Muscle of leg (tissue), 11 donors: ENCODE results near the gene PRKCE. TPM values are rescaled to one million over a fixed set of nuclear protein-coding genes. Genes with fewer than 3 reads are reported as not detected.

Source experiments
- DNase-seq: peaks from one replicate; pipeline ENCODE4 v3.0.0; 2013
- H3K27ac ChIP-seq: one replicate; pipeline ENCODE4 v1.5.1; 2013; ENCODE audit warnings: mild to moderate bottlenecking, low read length, control low read depth
- H3K27me3 ChIP-seq: one replicate; pipeline ENCODE4 v1.6.1; 2013; ENCODE audit warnings: low read length; ENCODE audit not compliant: control insufficient read depth, insufficient read depth
- H3K36me3 ChIP-seq: one replicate; pipeline ENCODE4 v1.6.1; 2013; ENCODE audit warnings: low read length; ENCODE audit not compliant: control insufficient read depth, insufficient read depth
- H3K4me1 ChIP-seq: one replicate; pipeline ENCODE4 v1.6.1; 2013; ENCODE audit warnings: low read length; ENCODE audit not compliant: control insufficient read depth, insufficient read depth
- H3K4me3 ChIP-seq: one replicate; pipeline ENCODE4 v1.5.1; 2013; ENCODE audit warnings: low read length, control low read depth
- H3K9me3 ChIP-seq: replicated peaks from 2 replicates; pipeline ENCODE4 v1.6.1; 2013; ENCODE audit warnings: low read depth, low read length; ENCODE audit not compliant: control insufficient read depth
- WGBS: methylation state at CpG from one replicate; pipeline ENCODE4 v1.1.5; 2013; ENCODE audit warnings: missing lambda C conversion rate; ENCODE audit not compliant: insufficient coverage; 5-methylcytosine and 5-hydroxymethylcytosine counted together
- polyA plus RNA-seq, 8 donors: library from polyadenylated mRNA; unstranded; fragments of 120-200 nt; gene quantifications; one replicate each; pipeline versions ENCODE4 v1.2.1 to v1.2.3, GENCODE V29; 2013; ENCODE audit warnings: inconsistent platforms in 1 of 8, low replicate concordance in 1 of 8; ENCODE audit not compliant: insufficient read length in 8 of 8, insufficient read depth in 1 of 8
- total RNA-seq: library from RNA; stranded (reverse); fragments of 120-200 nt; gene quantifications from one replicate; pipeline ENCODE4 v1.2.4, GENCODE V29; 2013

PRKCE gene
- total and polyA plus RNA-seq, 9 donors: 3.5 to 8.6 (median 6.3) TPM

DNA sequence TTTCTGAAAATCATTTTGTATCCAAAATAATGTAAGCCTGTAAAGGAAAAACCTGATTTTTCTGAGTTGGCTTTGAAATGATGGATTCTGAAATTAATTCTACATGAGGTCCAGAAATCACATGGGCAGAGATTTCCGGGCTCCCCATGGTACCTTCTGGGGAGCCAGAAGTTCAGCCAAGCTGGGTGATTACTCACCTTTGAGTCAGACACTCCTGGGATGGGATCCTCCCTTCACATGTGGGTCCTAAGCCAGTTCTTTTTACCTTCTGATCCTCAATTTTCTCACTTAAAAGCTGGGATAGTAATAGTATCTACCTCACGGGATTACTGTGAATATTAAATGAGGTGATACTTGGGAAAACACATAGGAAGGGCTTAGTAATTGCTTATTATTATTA, 465.9 kb downstream of the PRKCE start:
- no peak overlapping the region for H3K27ac ChIP-seq
- H3K36me3 ChIP-seq: no peaks in the 10 kb centered on the region
- no peaks in the 10 kb centered on the region for H3K27me3 ChIP-seq
- WGBS: 71% methylated on average over 1 of the region's 2 CpGs
- H3K4me1 ChIP-seq: peaks cover 12% of the 10 kb centered on the region
- DNase-seq: no peak
- no peak overlapping the region for H3K4me3 ChIP-seq
- no peaks in the 10 kb centered on the region for H3K9me3 ChIP-seq

DNA sequence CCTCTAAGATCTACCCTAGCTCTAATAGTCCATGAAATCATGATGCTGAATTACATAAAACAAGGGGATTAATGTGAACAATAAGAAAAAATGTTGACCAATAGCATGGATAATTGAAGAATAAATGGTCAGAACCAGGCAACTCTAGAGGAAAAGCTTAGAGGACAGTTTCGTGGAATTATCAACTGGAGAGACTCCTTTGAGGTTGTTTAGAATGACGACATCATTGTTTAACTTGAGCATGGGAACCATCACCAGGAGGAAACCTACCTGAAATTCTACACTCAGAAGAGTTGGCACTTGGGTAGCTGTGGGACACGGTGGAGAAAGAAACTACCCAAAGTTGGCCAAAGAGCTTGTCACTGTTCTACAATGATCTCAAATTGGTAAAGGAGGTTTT, 466.5 kb downstream of the PRKCE start:
- H3K27ac ChIP-seq: peak overlapping the region; percentile 90
- no peak overlapping the region for H3K4me3 ChIP-seq
- H3K27me3 ChIP-seq: no peaks in the 10 kb centered on the region
- H3K36me3 ChIP-seq: no peaks in the 10 kb centered on the region
- H3K9me3 ChIP-seq: no peaks in the 10 kb centered on the region
- H3K4me1 ChIP-seq: peaks cover 12% of the 10 kb centered on the region
- 100% methylated on average over 1 of the region's 3 CpGs for WGBS
- no peak for DNase-seq

DNA sequence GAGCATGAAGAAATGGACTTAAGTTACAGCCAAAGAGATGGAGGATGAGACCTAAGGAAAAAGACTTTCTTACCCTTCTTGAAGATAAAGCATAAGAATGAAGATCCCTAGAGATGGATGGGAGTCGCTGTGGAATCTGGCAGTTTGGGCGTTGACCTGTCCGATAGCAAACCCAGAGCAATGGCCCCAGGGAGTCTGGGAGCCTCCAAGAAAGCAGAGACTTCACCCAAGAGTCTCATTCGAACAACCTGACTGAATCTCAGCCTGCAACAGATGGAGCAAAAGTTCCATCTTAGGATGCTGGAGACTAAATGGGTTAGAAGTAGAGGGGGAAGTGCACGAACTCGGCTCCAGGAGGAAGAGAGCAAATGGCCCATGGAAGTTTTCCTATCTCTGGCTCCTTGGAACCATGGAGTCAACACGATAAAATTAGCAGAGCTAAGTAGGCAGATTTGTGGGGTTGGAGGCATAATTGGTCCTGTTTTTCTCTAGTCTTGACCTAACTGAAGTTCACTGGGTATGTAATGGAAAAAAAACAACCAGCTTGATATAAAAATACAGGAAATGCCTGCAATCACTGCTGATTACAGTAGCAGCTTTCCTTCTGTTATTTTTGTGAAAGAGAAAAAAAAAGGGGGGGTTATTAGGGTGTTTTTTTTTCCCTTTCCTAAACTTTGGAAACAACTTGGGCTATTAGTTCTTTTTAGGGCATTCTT, 467.3 kb downstream of the PRKCE start:
- H3K4me1 ChIP-seq: peaks cover 12% of the 10 kb centered on the region
- peak; percentile 78 for DNase-seq
- WGBS: 78% methylated on average over 4 of the region's 7 CpGs
- H3K27ac ChIP-seq: peak overlapping the region; percentile 90
- no peaks in the 10 kb centered on the region for H3K36me3 ChIP-seq
- H3K9me3 ChIP-seq: no peaks in the 10 kb centered on the region
- H3K27me3 ChIP-seq: no peaks in the 10 kb centered on the region
- no peak overlapping the region for H3K4me3 ChIP-seq

- H3K27me3 ChIP-seq: no peaks in the 10 kb centered on the region
- H3K27ac ChIP-seq: peak overlapping the region; percentile 90
- no peaks in the 10 kb centered on the region for H3K36me3 ChIP-seq
- no peaks in the 10 kb centered on the region for H3K9me3 ChIP-seq
- H3K4me1 ChIP-seq: peaks cover 12% of the 10 kb centered on the region
- no CpG with 5 or more reads among the region's 5 CpGs for WGBS
- no peak overlapping the region for H3K4me3 ChIP-seq
- DNase-seq: peak; percentile 70
Observed at GRCh38 chr2:46119453-46119852, 468.0 kb downstream of the PRKCE start.

GRCh38 chr2:46120792-46121555, 469.5 kb downstream of the PRKCE start:
- H3K27me3 ChIP-seq: no peaks in the 10 kb centered on the region
- DNase-seq: no peak
- H3K36me3 ChIP-seq: no peaks in the 10 kb centered on the region
- WGBS: 10% methylated on average over 2 of the region's 5 CpGs
- H3K4me3 ChIP-seq: no peak overlapping the region
- H3K9me3 ChIP-seq: no peaks in the 10 kb centered on the region
- H3K27ac ChIP-seq: no peak overlapping the region
- H3K4me1 ChIP-seq: peaks cover 7% of the 10 kb centered on the region

GRCh38 chr2:46122318-46122976, 471.0 kb downstream of the PRKCE start:
- no peak for DNase-seq
- 80% methylated on average over 1 of the region's 5 CpGs for WGBS
- H3K9me3 ChIP-seq: no peaks in the 10 kb centered on the region
- H3K27ac ChIP-seq: no peak overlapping the region
- peaks cover 5% of the 10 kb centered on the region for H3K4me1 ChIP-seq
- no peak overlapping the region for H3K4me3 ChIP-seq
- no peaks in the 10 kb centered on the region for H3K36me3 ChIP-seq
- no peaks in the 10 kb centered on the region for H3K27me3 ChIP-seq

- Histone ChIP-seq H3K27me3 (no peaks in the 10 kb centered on the region), H3K4me1 (peaks cover 5% of the 10 kb centered on the region), H3K9me3 (no peaks in the 10 kb centered on the region), H3K36me3 (no peaks in the 10 kb centered on the region), H3K27ac (no peak overlapping the region), H3K4me3 (no peak overlapping the region)
- DNase-seq: no peak
Observed at GRCh38 chr2:46123013-46123412, 471.5 kb downstream of the PRKCE start.

DNA sequence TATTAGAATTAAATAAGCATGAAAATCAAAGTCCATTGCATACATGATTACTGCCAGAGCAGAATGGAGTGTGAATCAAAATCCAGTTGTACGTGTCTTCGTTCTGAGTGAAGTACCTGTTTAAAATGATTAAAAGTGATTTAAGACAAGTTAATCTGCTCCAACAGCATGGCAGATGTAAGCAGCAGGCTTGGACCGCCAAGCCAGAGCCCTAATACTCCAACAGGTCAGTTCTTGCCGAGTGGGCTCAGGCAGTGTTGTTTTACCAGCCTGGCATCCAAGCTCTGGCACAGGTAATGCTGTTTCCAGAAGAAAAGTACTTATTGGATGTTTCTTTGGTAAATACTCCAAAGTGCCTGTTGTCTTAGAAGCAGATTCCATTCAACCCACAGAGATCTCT, 474.3 kb downstream of the PRKCE start:
- H3K4me3 ChIP-seq: no peak overlapping the region
- 100% methylated on average over 1 of the region's 4 CpGs for WGBS
- no peak overlapping the region for H3K27ac ChIP-seq
- no peaks in the 10 kb centered on the region for H3K9me3 ChIP-seq
- H3K27me3 ChIP-seq: no peaks in the 10 kb centered on the region
- no peak for DNase-seq
- no peaks in the 10 kb centered on the region for H3K36me3 ChIP-seq
- H3K4me1 ChIP-seq: no peaks in the 10 kb centered on the region

- 100% methylated on average over 2 of the region's 4 CpGs for WGBS
- H3K36me3 ChIP-seq: no peaks in the 10 kb centered on the region
- DNase-seq: no peak
- no peaks in the 10 kb centered on the region for H3K9me3 ChIP-seq
- H3K4me3 ChIP-seq: no peak overlapping the region
- H3K27ac ChIP-seq: no peak overlapping the region
- H3K4me1 ChIP-seq: no peaks in the 10 kb centered on the region
- no peaks in the 10 kb centered on the region for H3K27me3 ChIP-seq
Observed at GRCh38 chr2:46126571-46126970, 475.1 kb downstream of the PRKCE start.

DNA sequence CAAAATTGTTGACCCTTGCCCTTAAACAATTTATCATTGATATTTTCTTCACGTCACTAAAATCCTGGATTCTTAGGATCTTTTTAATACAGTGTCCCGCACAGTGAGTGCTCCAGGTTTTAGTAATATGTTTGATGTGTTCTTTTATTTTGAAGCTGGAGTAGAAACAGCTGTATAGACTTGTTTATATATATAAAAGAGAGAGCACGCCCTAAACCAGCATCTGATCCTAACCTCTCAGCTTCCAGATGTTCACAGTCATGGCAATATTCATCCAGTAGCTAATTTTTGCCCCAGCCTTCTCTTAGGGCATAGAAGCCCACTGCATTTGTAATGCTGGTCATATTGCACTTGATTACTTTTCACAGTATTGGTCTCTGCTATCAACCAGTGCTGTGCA, 475.7 kb downstream of the PRKCE start:
- no peaks in the 10 kb centered on the region for H3K9me3 ChIP-seq
- H3K4me1 ChIP-seq: no peaks in the 10 kb centered on the region
- H3K36me3 ChIP-seq: no peaks in the 10 kb centered on the region
- no peak overlapping the region for H3K27ac ChIP-seq
- WGBS: no CpG with 5 or more reads among the region's 3 CpGs
- no peak overlapping the region for H3K4me3 ChIP-seq
- DNase-seq: no peak
- no peaks in the 10 kb centered on the region for H3K27me3 ChIP-seq
